GM23248 (cell line): ENCODE data around the gene TBC1D24. TPM values are rescaled to one million over a fixed set of nuclear protein-coding genes. Genes with fewer than 3 reads are reported as not detected.

Source experiments
- DNase-seq: peaks from one replicate; pipeline ENCODE4 v3.0.0-alpha.2; 2015
- H2AFZ ChIP-seq: fragments of 200-600 bp; sonication (generic); 2 replicates; pipeline ENCODE4 v1.6.1; 2016; ENCODE audit warnings: antibody characterized with exemption
- H3F3A ChIP-seq: fragments of 200-600 bp; sonication (generic); 2 replicates; pipeline ENCODE4 v1.6.1; 2016; ENCODE audit warnings: mild to moderate bottlenecking, antibody characterized with exemption, mixed run types; ENCODE audit not compliant: insufficient read depth
- H3K27ac ChIP-seq: fragments of 200-600 bp; sonication (generic); 2 replicates; pipeline ENCODE4 v1.5.1; 2016; ENCODE audit warnings: mild to moderate bottlenecking
- H3K27me3 ChIP-seq: fragments of 200-600 bp; sonication (generic); replicated peaks from 2 replicates; pipeline ENCODE4 v1.6.1; 2016; ENCODE audit warnings: mild to moderate bottlenecking; ENCODE audit not compliant: insufficient read depth
- H3K36me3 ChIP-seq: fragments of 200-600 bp; sonication (generic); 2 replicates; pipeline ENCODE4 v1.6.1; 2016; ENCODE audit warnings: low read depth, mild to moderate bottlenecking
- H3K4me1 ChIP-seq: fragments of 200-600 bp; sonication (generic); 2 replicates; pipeline ENCODE4 v1.6.1; 2016; ENCODE audit warnings: mild to moderate bottlenecking; ENCODE audit not compliant: insufficient read depth
- H3K4me2 ChIP-seq: fragments of 200-600 bp; sonication (generic); one replicate; pipeline ENCODE4 v1.6.1; 2016; ENCODE audit warnings: mild to moderate bottlenecking; ENCODE audit not compliant: unreplicated experiment
- H3K4me3 ChIP-seq: fragments of 200-600 bp; sonication (generic); 2 replicates; pipeline ENCODE4 v1.5.1; 2016; ENCODE audit warnings: mild to moderate bottlenecking
- H3K79me2 ChIP-seq: fragments of 200-600 bp; sonication (generic); 2 replicates; pipeline ENCODE4 v1.6.1; 2016; ENCODE audit warnings: mild to moderate bottlenecking; ENCODE audit not compliant: insufficient read depth
- H3K9ac ChIP-seq: fragments of 200-600 bp; sonication (generic); 2 replicates; pipeline ENCODE4 v1.6.1; 2016; ENCODE audit warnings: mild to moderate bottlenecking
- H3K9me2 ChIP-seq: fragments of 200-600 bp; sonication (generic); 2 replicates; pipeline ENCODE4 v1.6.1; 2016; ENCODE audit warnings: mixed run types, mild to moderate bottlenecking, moderate library complexity; ENCODE audit not compliant: insufficient read depth
- H3K9me3 ChIP-seq: fragments of 200-600 bp; sonication (generic); one replicate; pipeline ENCODE4 v1.6.1; 2017; ENCODE audit warnings: low read depth
- H4K20me1 ChIP-seq: fragments of 200-600 bp; sonication (generic); 2 replicates; pipeline ENCODE4 v1.6.0; 2016; ENCODE audit not compliant: insufficient read depth
- EZH2 ChIP-seq: fragments of 200-600 bp; sonication (generic); IDR thresholded peaks from 2 replicates; pipeline ENCODE4 v1.6.1; 2018; ENCODE audit warnings: antibody characterized with exemption, mild to moderate bottlenecking; ENCODE audit not compliant: insufficient read depth, poor library complexity, severe bottlenecking
- EZH2phosphoT487 ChIP-seq: fragments of 200-600 bp; sonication (generic); IDR thresholded peaks from 2 replicates; pipeline ENCODE4 v1.6.1; 2018; ENCODE audit warnings: antibody characterized with exemption, moderate library complexity, mild to moderate bottlenecking, low read depth; ENCODE audit not compliant: insufficient read depth
- WGBS, 2 experiments: methylation state at CpG; one replicate each; pipeline ENCODE4 v1.1.6; 2015 to 2017; ENCODE audit warnings: low lambda C conversion rate in 2 of 2, low coverage in 1 of 2; ENCODE audit errors: missing lambda C conversion rate in 2 of 2; 5-methylcytosine and 5-hydroxymethylcytosine counted together
- in situ Hi-C: fragments of 300-500 bp; cut with MboI; formaldehyde crosslinking; loops from 2 replicates; pipeline ENCODE4 v1.15.0; 2020
- polyA plus RNA-seq: library from polyadenylated mRNA; unstranded; fragments of >200 nt; fragmentation: Nextera tagmentation; extraction: Ambion mirVana; gene quantifications from 2 replicates; pipeline ENCODE4 v1.2.1, GENCODE V29; 2016
- total RNA-seq: library from RNA; depleted of rRNA; stranded (reverse); fragments of >200 nt; shearing (Covaris generic); gene quantifications from 2 replicates; pipeline ENCODE4 v1.2.3, GENCODE V29; 2014

Gene TBC1D24
- total and polyA plus RNA-seq, 2 experiments from 2014 or later = 10.1 to 18.7 TPM

DNA sequence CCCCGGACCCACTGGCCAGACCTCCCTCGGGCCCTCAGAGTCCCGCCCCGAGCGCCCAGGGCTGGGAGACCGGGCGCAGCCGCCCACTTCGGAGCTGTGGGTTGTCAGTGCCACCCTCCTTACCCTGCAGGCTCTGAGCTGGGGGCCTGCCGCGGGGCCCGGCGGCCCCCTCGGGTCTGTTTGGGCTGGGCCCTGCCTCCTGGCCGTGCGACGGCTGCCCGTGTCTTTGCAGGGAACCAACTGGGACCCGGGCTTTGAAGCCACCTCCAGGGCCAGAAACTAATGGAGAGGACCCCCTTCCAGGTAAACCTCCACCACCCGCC is 14.6 kb upstream of the TBC1D24 start:
- Histone ChIP-seq H3K9me3 (no peaks in the 10 kb centered on the region), H3K4me3 (peak overlapping the region; percentile 78), H4K20me1 (no peaks in the 10 kb centered on the region), H3K4me2 (peak overlapping the region; percentile 83), H3K9me2 (no peaks in the 10 kb centered on the region), H3K27ac (no peak overlapping the region), H3K27me3 (no peaks in the 10 kb centered on the region), H3F3A (no peaks in the 10 kb centered on the region), H3K36me3 (no peaks in the 10 kb centered on the region), H3K4me1 (no peaks in the 10 kb centered on the region), H2AFZ (peak overlapping the region; percentile 94), H3K79me2 (no peaks in the 10 kb centered on the region), H3K9ac (peak overlapping the region; percentile 76)
- DNase-seq = no peak
- WGBS, 2 experiments = 2 to 3% methylated on average over 19 to 20 of the region's 20 CpGs
- no peak for TF ChIP-seq EZH2
- no peak for TF ChIP-seq EZH2phosphoT487
- in situ Hi-C loops = no loop called here

DNA sequence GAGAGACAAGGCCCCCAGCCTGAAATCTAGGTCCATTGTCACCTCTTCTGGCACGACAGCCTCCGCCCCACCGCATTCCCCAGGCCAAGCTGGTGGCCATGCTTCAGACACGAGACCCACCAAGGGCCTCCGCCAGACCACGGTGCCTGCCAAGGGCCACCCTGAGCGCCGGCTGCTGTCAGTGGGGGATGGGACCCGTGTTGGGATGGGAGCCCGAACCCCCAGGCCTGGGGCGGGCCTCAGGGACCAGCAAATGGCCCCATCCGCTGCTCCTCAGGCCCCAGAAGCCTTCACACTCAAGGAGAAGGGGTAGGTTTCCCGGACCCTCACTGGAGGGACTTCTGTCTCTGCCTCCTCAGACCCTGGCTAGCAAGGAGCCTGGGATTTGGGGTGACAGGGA is 14.0 kb upstream of the TBC1D24 start:
- Histone ChIP-seq H2AFZ (no peak overlapping the region), H3K27me3 (no peaks in the 10 kb centered on the region), H3K9ac (peak overlapping the region; percentile 76; the same call in 1 of the 2 replicates), H3K9me2 (no peaks in the 10 kb centered on the region), H3K4me2 (peak overlapping the region; percentile 83), H3K9me3 (no peaks in the 10 kb centered on the region), H3K79me2 (no peaks in the 10 kb centered on the region), H3K4me3 (peak overlapping the region; percentile 78; the same call in 1 of the 2 replicates), H4K20me1 (no peaks in the 10 kb centered on the region), H3F3A (no peaks in the 10 kb centered on the region), H3K27ac (no peak overlapping the region), H3K36me3 (no peaks in the 10 kb centered on the region), H3K4me1 (no peaks in the 10 kb centered on the region)
- no peak for DNase-seq
- WGBS, 2 experiments = 77 to 96% methylated on average over 9 to 13 of the region's 13 CpGs
- TF ChIP-seq EZH2 (no peak), EZH2phosphoT487 (no peak)
- in situ Hi-C loops = no loop called here

DNA sequence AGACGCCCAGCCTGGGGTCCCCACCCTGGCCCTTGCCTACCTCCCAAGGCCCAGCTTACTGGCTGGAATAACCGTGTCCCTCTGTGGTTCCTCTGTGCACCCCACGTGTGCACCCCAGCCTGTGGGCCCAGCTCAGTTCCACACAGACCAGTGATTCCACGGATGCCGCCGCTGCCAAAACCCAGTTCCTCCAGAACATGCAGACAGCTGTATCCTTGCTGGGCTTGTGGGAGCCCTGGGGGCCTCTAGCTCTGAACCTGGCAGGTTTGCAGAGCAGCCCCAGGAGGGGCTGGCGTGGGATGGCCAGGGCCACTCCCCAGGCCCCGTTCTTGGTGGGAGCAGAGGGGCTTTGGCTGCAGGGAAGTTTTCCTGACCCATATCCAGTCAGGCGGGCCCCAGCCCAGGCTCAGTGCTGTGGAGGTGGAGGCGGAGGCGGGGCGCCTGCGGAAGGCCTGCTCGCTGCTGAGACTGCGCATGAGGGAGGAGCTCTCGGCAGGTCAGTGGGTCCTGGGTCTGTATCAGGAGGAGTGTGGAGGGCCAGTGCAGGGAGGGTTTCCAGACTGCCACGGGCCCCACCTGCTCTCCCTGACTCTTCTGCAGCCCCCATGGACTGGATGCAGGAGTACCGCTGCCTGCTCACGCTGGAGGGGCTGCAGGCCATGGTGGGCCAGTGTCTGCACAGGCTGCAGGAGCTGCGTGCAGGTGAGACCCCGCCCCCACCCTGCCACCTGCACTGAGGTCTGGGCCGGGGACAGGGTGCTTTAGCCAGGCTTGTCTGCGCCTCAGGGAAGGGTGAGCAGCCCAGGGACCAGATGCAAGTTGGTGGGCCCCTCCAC is 12.7 kb upstream of the TBC1D24 start:
- no peak overlapping the region for H3K27ac ChIP-seq
- H3F3A ChIP-seq = no peaks in the 10 kb centered on the region
- 96 to 97% methylated on average over 21 to 23 of the region's 23 CpGs for WGBS, 2 experiments
- H3K9me3 ChIP-seq = no peaks in the 10 kb centered on the region
- TF ChIP-seq EZH2phosphoT487 (no peak), EZH2 (no peak)
- H3K36me3 ChIP-seq = no peaks in the 10 kb centered on the region
- H3K79me2 ChIP-seq = no peaks in the 10 kb centered on the region
- no peaks in the 10 kb centered on the region for H3K27me3 ChIP-seq
- no peak overlapping the region for H2AFZ ChIP-seq
- no peak for DNase-seq
- no peaks in the 10 kb centered on the region for H4K20me1 ChIP-seq
- in situ Hi-C loops = no loop called here
- H3K4me3 ChIP-seq = no peak overlapping the region
- H3K4me1 ChIP-seq = no peaks in the 10 kb centered on the region
- H3K9me2 ChIP-seq = no peaks in the 10 kb centered on the region
- no peak overlapping the region for H3K4me2 ChIP-seq
- H3K9ac ChIP-seq = no peak overlapping the region

DNA sequence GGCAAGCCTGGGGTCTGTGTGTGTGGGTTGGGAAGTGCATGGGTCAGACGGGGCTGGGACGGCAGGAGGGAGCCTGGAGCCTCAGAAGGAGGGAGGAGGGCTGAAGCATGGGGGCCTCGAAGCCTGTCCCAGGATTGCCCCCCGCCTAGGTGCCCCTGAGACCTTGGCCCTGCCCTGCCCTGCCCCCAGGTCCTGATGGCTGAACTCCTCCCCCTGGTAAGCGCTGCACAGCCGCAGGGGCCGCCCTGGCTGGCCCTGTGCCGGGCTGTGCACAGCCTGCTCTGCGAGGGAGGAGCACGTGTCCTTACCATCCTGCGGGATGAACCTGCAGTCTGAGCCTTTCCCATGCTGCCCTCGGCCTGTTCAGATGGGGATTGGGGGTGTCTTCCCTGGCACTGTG is 10.6 kb upstream of the TBC1D24 start:
- Histone ChIP-seq H3K9me3 (no peaks in the 10 kb centered on the region), H3K4me2 (no peak overlapping the region), H3K79me2 (no peaks in the 10 kb centered on the region), H3K9ac (no peak overlapping the region), H3K9me2 (no peaks in the 10 kb centered on the region), H3K27ac (no peak overlapping the region), H2AFZ (no peak overlapping the region), H3K4me3 (no peak overlapping the region), H3K27me3 (no peaks in the 10 kb centered on the region), H3F3A (no peaks in the 10 kb centered on the region), H3K36me3 (no peaks in the 10 kb centered on the region), H3K4me1 (no peaks in the 10 kb centered on the region), H4K20me1 (no peaks in the 10 kb centered on the region)
- in situ Hi-C loops = no loop called here
- no peak for DNase-seq
- TF ChIP-seq EZH2 (no peak), EZH2phosphoT487 (no peak)
- 86 to 90% methylated on average over 12 of the region's 12 CpGs for WGBS, 2 experiments
